ENCODE results near the gene ZNF124. TPM values are rescaled to one million over a fixed set of nuclear protein-coding genes. Genes with fewer than 3 reads are reported as not detected.

The ZNF124 gene
- total RNA-seq, 2 experiments from 2014 or later, result 18.3 to 20.0 TPM

DNA sequence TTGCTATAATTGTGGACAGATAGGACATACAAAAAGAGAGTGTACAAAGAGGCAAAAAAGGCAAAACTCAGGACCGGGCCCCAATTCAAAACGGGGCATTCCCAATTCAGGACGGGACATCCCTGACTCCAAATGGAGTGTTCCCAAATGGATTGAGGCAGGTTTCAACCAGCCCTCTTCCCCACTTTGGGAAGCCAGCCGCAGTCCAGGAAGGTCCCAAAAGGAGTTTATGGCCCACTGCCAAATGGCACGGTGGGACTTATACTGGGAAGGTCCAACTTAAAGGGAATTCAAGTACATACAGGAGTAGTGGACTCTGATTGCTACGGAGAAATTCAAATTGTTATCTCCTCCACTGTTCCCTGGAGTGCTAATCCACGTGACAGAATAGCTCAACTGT is 64.1 kb downstream of the ZNF124 start:
- TF ChIP-seq, protein P1, sequence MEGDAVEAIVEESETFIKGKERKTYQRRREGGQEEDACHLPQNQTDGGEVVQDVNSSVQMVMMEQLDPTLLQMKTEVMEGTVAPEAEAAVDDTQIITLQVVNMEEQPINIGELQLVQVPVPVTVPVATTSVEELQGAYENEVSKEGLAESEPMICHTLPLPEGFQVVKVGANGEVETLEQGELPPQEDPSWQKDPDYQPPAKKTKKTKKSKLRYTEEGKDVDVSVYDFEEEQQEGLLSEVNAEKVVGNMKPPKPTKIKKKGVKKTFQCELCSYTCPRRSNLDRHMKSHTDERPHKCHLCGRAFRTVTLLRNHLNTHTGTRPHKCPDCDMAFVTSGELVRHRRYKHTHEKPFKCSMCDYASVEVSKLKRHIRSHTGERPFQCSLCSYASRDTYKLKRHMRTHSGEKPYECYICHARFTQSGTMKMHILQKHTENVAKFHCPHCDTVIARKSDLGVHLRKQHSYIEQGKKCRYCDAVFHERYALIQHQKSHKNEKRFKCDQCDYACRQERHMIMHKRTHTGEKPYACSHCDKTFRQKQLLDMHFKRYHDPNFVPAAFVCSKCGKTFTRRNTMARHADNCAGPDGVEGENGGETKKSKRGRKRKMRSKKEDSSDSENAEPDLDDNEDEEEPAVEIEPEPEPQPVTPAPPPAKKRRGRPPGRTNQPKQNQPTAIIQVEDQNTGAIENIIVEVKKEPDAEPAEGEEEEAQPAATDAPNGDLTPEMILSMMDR (IDR thresholded peaks at IDR 0.05), result no peak
- Histone ChIP-seq H3K4me1 (ENCODE audit: insufficient read depth, low read length) (peaks cover 31% of the 10 kb centered on the region), H3K27ac (ENCODE audit: low read depth in 1 of 2, low read length in 2 of 2) (no peak overlapping the region), H3K27me3 (ENCODE audit: control insufficient read depth in 1 of 2, insufficient read depth in 2 of 2, low read length in 2 of 2) (peaks cover 33 to 36% of the 10 kb centered on the region in 2 experiments), H3K4me3 (ENCODE audit: low read length) (no peak overlapping the region), H3K9me3 (ENCODE audit: control insufficient read depth in 1 of 2, insufficient read depth in 1 of 2, low read length in 2 of 2) (peaks cover 4 to 23% of the 10 kb centered on the region in 2 experiments), H3K36me3 (ENCODE audit: insufficient read depth, low read length) (no peaks in the 10 kb centered on the region)
- no peak for ATAC-seq (ENCODE audit: poor library complexity)
- POLR2A ChIA-PET, result no interaction called here
- Mint-ChIP-seq H3K4me1 (ENCODE audit: low read depth) (peaks cover 34% of the 10 kb centered on the region), H3K27ac (no peak overlapping the region), H3K36me3 (ENCODE audit: low read depth) (peaks cover 12% of the 10 kb centered on the region), H3K9me3 (no peaks in the 10 kb centered on the region), H3K27me3 (peaks cover 54% of the 10 kb centered on the region), H3K4me3 (no peak overlapping the region)
- CTCF ChIA-PET, result no interaction called here
- no peak for DNase-seq
- intact Hi-C loops (cut with DNase I, micrococcal nuclease), result loop anchor here in 1 of 2 experiments (5.0 to 10.0 kb wide), 4 partner anchors 35 to 600 kb away; partner anchors contain the start of genes CNST, SMYD3 and TFB2M

DNA sequence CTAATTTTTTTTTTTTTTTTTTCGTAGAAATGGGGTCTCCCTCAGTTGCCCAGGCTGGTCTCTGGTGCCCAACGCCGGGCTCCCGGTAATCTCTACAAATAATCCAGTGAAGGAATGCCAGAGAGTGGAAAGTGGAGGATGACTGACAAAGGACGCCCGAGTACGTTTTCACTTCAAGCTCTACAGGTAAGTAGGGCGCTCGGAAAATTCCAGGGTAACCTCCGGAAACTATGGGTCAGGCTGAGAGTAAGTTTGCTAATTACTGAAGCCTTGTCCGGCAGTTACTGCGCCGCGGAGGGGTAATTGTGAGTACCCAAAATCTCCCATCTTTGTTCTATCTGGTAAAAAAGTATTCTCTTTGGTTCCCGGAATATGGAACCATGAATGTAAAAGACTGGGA is 65.9 kb downstream of the ZNF124 start:
- Mint-ChIP-seq H3K27ac (no peak overlapping the region), H3K9me3 (no peaks in the 10 kb centered on the region), H3K4me1 (ENCODE audit: low read depth) (peaks cover 30% of the 10 kb centered on the region), H3K36me3 (ENCODE audit: low read depth) (peaks cover 28% of the 10 kb centered on the region), H3K27me3 (peaks cover 50% of the 10 kb centered on the region), H3K4me3 (peak overlapping the region; percentile 35)
- H3K27me3 ChIP-seq (ENCODE audit: control insufficient read depth in 1 of 2, insufficient read depth in 2 of 2, low read length in 2 of 2), result peaks cover 22 to 30% of the 10 kb centered on the region in 2 experiments
- DNase-seq, result no peak
- H3K4me3 ChIP-seq (ENCODE audit: low read length), result no peak overlapping the region
- peaks cover 13 to 21% of the 10 kb centered on the region in 2 experiments for H3K9me3 ChIP-seq (ENCODE audit: control insufficient read depth in 1 of 2, insufficient read depth in 1 of 2, low read length in 2 of 2)
- POLR2A ChIA-PET, result no interaction called here
- H3K36me3 ChIP-seq (ENCODE audit: insufficient read depth, low read length), result peaks cover 13% of the 10 kb centered on the region
- TF ChIP-seq, protein P1 (IDR thresholded peaks at IDR 0.05), result no peak
- CTCF ChIA-PET, result no interaction called here
- H3K27ac ChIP-seq (ENCODE audit: low read depth in 1 of 2, low read length in 2 of 2), result no peak overlapping the region
- peaks cover 21% of the 10 kb centered on the region for H3K4me1 ChIP-seq (ENCODE audit: insufficient read depth, low read length)
- intact Hi-C loops (cut with DNase I, micrococcal nuclease), result loop anchor here in 1 of 2 experiments (5.0 to 10.0 kb wide), 4 partner anchors 34 to 599 kb away; partner anchors contain the start of genes CNST, SMYD3 and TFB2M
- ATAC-seq (ENCODE audit: poor library complexity), result no peak

Small RNA genes lying within 50 kb of the gene (microRNA-seq; reads per million reads assigned to microRNA genes)
- not detected for gene MIR3916 (ENCODE audit: borderline microRNAs expressed, borderline replicate concordance)

Other genes with a start within 250 kb of the ZNF124 start
- 10 to 100 TPM; 65.6 to 68.8 TPM for gene AHCTF1, start 240.1 kb downstream of the ZNF124 start, total RNA-seq
- gene ZNF695, start 164.0 kb downstream of the ZNF124 start, total RNA-seq, result not detected
- gene ZNF670, start 93.2 kb downstream of the ZNF124 start, total RNA-seq, result under 1 TPM; 0.16 to 0.28 TPM
- gene ZNF669, start 67.7 kb downstream of the ZNF124 start, total RNA-seq, result 10 to 100 TPM; 13.2 to 15.1 TPM
- not detected for gene VN1R5, start 84.1 kb upstream of the ZNF124 start, total RNA-seq
- 10 to 100 TPM; 15.8 to 19.9 TPM for gene ZNF496, start 159.8 kb upstream of the ZNF124 start, total RNA-seq
- 1 to 10 TPM; 7.8 to 8.5 TPM for gene NLRP3, start 244.2 kb upstream of the ZNF124 start, total RNA-seq